Astrocyte (in vitro differentiated cells and primary cell): Measurements from ENCODE around the gene RNF152. TPM values are rescaled to one million over a fixed set of nuclear protein-coding genes. Genes with fewer than 3 reads are reported as not detected.
"Not testable (repeated sequence)": the region's sequence is repeated elsewhere in the genome, so short reads cannot be mapped to it uniquely, and the experiment has no call there.

Experiments used
- DNase-seq: peaks from one replicate; pipeline ENCODE4 v3.0.0-alpha.2; 2010; ENCODE audit warnings: low read depth
- FAIRE-seq: peaks from 2 replicates; lab custom pipeline; 2011; peaks lifted over from hg19 to GRCh38; lab: Jason Lieb, UNC
- H2AFZ ChIP-seq: 2 replicates; pipeline ENCODE4 v1.6.0; 2012; ENCODE audit warnings: low read depth, low read length, inconsistent platforms
- H3K27ac ChIP-seq: 2 replicates; pipeline ENCODE4 v1.5.1; 2011; ENCODE audit warnings: low read depth, low read length, inconsistent platforms
- H3K27me3 ChIP-seq: 2 replicates; pipeline ENCODE4 v1.6.0; 2011; ENCODE audit warnings: low read length, inconsistent platforms; ENCODE audit not compliant: insufficient read depth
- H3K36me3 ChIP-seq: 2 replicates; pipeline ENCODE4 v1.5.1; 2011; ENCODE audit warnings: low read length, inconsistent platforms; ENCODE audit not compliant: insufficient read depth
- H3K4me1 ChIP-seq: 2 replicates; pipeline ENCODE4 v1.5.1; 2011; ENCODE audit warnings: low read length, inconsistent platforms; ENCODE audit not compliant: insufficient read depth
- H3K4me2 ChIP-seq: 2 replicates; pipeline ENCODE4 v1.6.0; 2012; ENCODE audit warnings: low read length, inconsistent platforms
- H3K4me3 ChIP-seq: 2 replicates; pipeline ENCODE4 v1.5.1; 2011; ENCODE audit warnings: low read depth, mild to moderate bottlenecking, low read length, inconsistent platforms; ENCODE audit not compliant: insufficient read depth
- H3K79me2 ChIP-seq: 2 replicates; pipeline ENCODE4 v1.6.0; 2012; ENCODE audit warnings: mild to moderate bottlenecking, low read length, inconsistent platforms; ENCODE audit not compliant: insufficient read depth
- H3K9ac ChIP-seq: 2 replicates; pipeline ENCODE4 v1.6.0; 2012; ENCODE audit warnings: mild to moderate bottlenecking, low read length, inconsistent platforms
- H3K9me3 ChIP-seq: 2 replicates; pipeline ENCODE4 v1.5.1; 2012; ENCODE audit warnings: low read depth, mild to moderate bottlenecking, low read length, inconsistent platforms; ENCODE audit not compliant: insufficient read depth
- H4K20me1 ChIP-seq: 2 replicates; pipeline ENCODE4 v1.6.0; 2012; ENCODE audit warnings: low read length, inconsistent platforms; ENCODE audit not compliant: insufficient read depth
- H3K27ac Mint-ChIP-seq: one replicate; pipeline ENCODE4 v1.8.0; 2021; ENCODE audit warnings: mild to moderate bottlenecking, mixed read lengths; ENCODE audit not compliant: unreplicated experiment
- H3K27me3 Mint-ChIP-seq: one replicate; pipeline ENCODE4 v1.8.0; 2021; ENCODE audit warnings: low read depth, mixed read lengths; ENCODE audit not compliant: unreplicated experiment
- H3K36me3 Mint-ChIP-seq: one replicate; pipeline ENCODE4 v1.8.0; 2021; ENCODE audit warnings: low read depth, mixed read lengths; ENCODE audit not compliant: unreplicated experiment
- H3K4me1 Mint-ChIP-seq: one replicate; pipeline ENCODE4 v1.8.0; 2021; ENCODE audit warnings: low read depth, mixed read lengths; ENCODE audit not compliant: unreplicated experiment
- H3K4me3 Mint-ChIP-seq: one replicate; pipeline ENCODE4 v1.8.0; 2021; ENCODE audit warnings: mild to moderate bottlenecking, moderate library complexity, mixed read lengths; ENCODE audit not compliant: unreplicated experiment
- H3K9me3 Mint-ChIP-seq: one replicate; pipeline ENCODE4 v1.8.0; 2021; ENCODE audit warnings: mild to moderate bottlenecking, mixed read lengths; ENCODE audit not compliant: unreplicated experiment
- EZH2 ChIP-seq: IDR thresholded peaks from 2 replicates; pipeline ENCODE4 v1.6.1; 2012; ENCODE audit warnings: mild to moderate bottlenecking, low read length, inconsistent platforms; ENCODE audit not compliant: insufficient read depth
- total RNA-seq: library from RNA; stranded (reverse); gene quantifications from 2 replicates; pipeline ENCODE4 v1.2.1, GENCODE V29; 2021
- TF ChIP-seq, protein P1 (sequence below): IDR thresholded peaks from 2 replicates; pipeline ENCODE4 v1.5.1; 2011; ENCODE audit warnings: low read depth, mild to moderate bottlenecking, inconsistent platforms, low read length, moderate library complexity; ENCODE audit not compliant: insufficient read depth

RNF152 gene
- total RNA-seq, 1 donor from 2014 or later = 68.7 TPM

DNA sequence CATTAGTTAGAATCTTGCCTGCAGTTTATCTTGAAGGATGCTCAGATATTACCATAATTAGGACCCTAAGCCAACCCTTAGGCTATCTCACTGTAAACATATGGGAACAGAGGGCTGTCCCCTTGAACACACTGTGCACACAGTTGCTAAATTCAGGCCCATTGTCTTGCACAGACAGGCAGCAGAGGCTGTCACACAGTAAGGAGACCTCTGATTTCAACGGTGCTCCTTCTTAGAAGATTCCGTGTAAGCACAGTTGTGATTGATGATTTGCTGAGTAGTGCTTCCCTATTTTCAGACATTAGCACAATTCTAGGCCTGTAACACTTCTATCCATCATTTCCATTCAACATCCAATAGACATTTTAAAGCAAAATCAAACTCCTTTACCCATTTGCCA lies 108.0 kb downstream of the RNF152 start:
- no peaks in the 10 kb centered on the region for H3K4me1 ChIP-seq
- H3K27ac ChIP-seq = no peak overlapping the region
- no peak for DNase-seq
- H3K27ac Mint-ChIP-seq = no peak overlapping the region
- no peaks in the 10 kb centered on the region for H3K36me3 ChIP-seq
- no peaks in the 10 kb centered on the region for H3K4me1 Mint-ChIP-seq
- no peak overlapping the region for H3K4me3 Mint-ChIP-seq
- FAIRE-seq = no peak
- no peaks in the 10 kb centered on the region for H3K9me3 ChIP-seq
- H3K9ac ChIP-seq = no peak overlapping the region
- H2AFZ ChIP-seq = no peak overlapping the region
- H3K27me3 Mint-ChIP-seq = no peaks in the 10 kb centered on the region
- peaks cover 11% of the 10 kb centered on the region for H3K36me3 Mint-ChIP-seq
- TF ChIP-seq, protein P1, sequence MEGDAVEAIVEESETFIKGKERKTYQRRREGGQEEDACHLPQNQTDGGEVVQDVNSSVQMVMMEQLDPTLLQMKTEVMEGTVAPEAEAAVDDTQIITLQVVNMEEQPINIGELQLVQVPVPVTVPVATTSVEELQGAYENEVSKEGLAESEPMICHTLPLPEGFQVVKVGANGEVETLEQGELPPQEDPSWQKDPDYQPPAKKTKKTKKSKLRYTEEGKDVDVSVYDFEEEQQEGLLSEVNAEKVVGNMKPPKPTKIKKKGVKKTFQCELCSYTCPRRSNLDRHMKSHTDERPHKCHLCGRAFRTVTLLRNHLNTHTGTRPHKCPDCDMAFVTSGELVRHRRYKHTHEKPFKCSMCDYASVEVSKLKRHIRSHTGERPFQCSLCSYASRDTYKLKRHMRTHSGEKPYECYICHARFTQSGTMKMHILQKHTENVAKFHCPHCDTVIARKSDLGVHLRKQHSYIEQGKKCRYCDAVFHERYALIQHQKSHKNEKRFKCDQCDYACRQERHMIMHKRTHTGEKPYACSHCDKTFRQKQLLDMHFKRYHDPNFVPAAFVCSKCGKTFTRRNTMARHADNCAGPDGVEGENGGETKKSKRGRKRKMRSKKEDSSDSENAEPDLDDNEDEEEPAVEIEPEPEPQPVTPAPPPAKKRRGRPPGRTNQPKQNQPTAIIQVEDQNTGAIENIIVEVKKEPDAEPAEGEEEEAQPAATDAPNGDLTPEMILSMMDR = no peak
- TF ChIP-seq EZH2 = no peak
- no peak overlapping the region for H3K4me3 ChIP-seq
- no peak overlapping the region for H3K4me2 ChIP-seq
- peaks cover 17% of the 10 kb centered on the region for H3K9me3 Mint-ChIP-seq
- H3K27me3 ChIP-seq = no peaks in the 10 kb centered on the region
- no peaks in the 10 kb centered on the region for H3K79me2 ChIP-seq
- H4K20me1 ChIP-seq = no peaks in the 10 kb centered on the region

DNA sequence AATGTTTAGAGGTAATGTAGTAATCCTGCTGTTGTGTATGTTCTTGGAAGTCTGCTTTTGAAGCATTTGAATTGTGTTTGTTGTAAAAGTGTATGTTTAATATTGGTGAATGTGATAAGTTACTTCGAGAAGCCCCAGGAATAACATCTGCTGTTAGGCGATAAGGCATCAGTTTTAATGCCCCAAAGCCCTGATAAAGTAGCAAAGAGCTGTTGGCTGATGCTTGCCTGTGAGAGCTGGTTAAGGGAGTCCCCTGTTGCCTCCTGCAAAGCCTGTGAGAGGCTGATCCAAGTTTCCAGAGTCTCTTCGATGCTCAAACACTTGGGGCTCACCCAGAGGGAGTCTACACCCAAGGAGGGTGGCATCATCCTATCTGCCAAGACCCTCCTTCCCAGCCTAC lies 110.3 kb downstream of the RNF152 start:
- Histone ChIP-seq H3K27me3 (no peaks in the 10 kb centered on the region), H3K4me2 (no peak overlapping the region), H3K79me2 (no peaks in the 10 kb centered on the region), H2AFZ (no peak overlapping the region), H3K9ac (no peak overlapping the region), H4K20me1 (no peaks in the 10 kb centered on the region), H3K4me3 (no peak overlapping the region), H3K9me3 (peaks cover 8% of the 10 kb centered on the region), H3K27ac (no peak overlapping the region), H3K36me3 (no peaks in the 10 kb centered on the region), H3K4me1 (no peaks in the 10 kb centered on the region)
- no peak for DNase-seq
- peaks cover 19% of the 10 kb centered on the region for H3K36me3 Mint-ChIP-seq
- H3K4me1 Mint-ChIP-seq = no peaks in the 10 kb centered on the region
- H3K4me3 Mint-ChIP-seq = no peak overlapping the region
- H3K27me3 Mint-ChIP-seq = no peaks in the 10 kb centered on the region
- no peak for FAIRE-seq
- no peak overlapping the region for H3K27ac Mint-ChIP-seq
- peaks cover 36% of the 10 kb centered on the region for H3K9me3 Mint-ChIP-seq
- TF ChIP-seq, protein P1 = no peak
- no peak for TF ChIP-seq EZH2

DNA sequence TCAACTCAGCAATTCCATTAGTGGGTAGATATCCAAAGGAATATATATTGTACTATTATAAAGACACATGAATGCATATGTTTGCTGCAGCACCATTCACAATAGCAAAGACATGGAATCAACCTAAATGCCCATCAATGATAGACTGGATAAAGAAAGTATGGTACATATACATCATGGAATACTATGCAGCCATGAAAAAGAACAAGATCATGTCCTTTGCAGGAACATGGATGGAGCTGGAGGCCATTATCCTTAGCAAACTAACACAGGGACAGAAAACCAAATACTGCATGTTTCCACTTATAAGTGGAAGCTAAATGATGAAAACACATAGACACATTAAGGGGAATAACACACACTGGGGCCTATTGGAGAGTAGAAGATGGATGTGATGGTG lies 116.6 kb downstream of the RNF152 start:
- peaks cover 15% of the 10 kb centered on the region for H3K9me3 ChIP-seq
- not testable (repeated sequence) for H4K20me1 ChIP-seq, H3K27ac Mint-ChIP-seq, H3K36me3 ChIP-seq, H3K4me1 ChIP-seq, H2AFZ ChIP-seq, H3K4me3 Mint-ChIP-seq, H3K4me1 Mint-ChIP-seq, H3K79me2 ChIP-seq, DNase-seq, FAIRE-seq, H3K9ac ChIP-seq, H3K27me3 ChIP-seq, H3K27me3 Mint-ChIP-seq, H3K4me2 ChIP-seq, H3K4me3 ChIP-seq, H3K27ac ChIP-seq
- Mint-ChIP-seq H3K36me3 (peaks cover 24% of the 10 kb centered on the region), H3K9me3 (peaks cover 53% of the 10 kb centered on the region)
